ENCODE data around the gene AFTPH.

Gene AFTPH

GRCh38 chr2:64514008-64514407, 10.1 kb upstream of the AFTPH start:
- Histone ChIP-seq H4K20me1 (ENCODE audit: insufficient read depth, low read length) (no peaks in the 10 kb centered on the region), H2AFZ (ENCODE audit: low read length) (no peak overlapping the region), H3K27me3 (replicated peaks; ENCODE audit: insufficient read depth, low read length) (no peaks in the 10 kb centered on the region), H3K4me3 (ENCODE audit: low read length) (no peak overlapping the region), H3K36me3 (replicated peaks; ENCODE audit: insufficient read depth, low read length) (no peaks in the 10 kb centered on the region), H3K9me2 (replicated peaks; ENCODE audit: insufficient read depth, low read length) (no peaks in the 10 kb centered on the region), H3K9ac (ENCODE audit: low read length) (no peak overlapping the region), H3K79me2 (ENCODE audit: low read length) (no peaks in the 10 kb centered on the region), H3F3A (ENCODE audit: insufficient read depth, low read length) (no peaks in the 10 kb centered on the region), H3K4me1 (ENCODE audit: low read length) (no peaks in the 10 kb centered on the region), H3K9me3 (replicated peaks; ENCODE audit: insufficient read depth, low read length) (no peaks in the 10 kb centered on the region), H3K27ac (ENCODE audit: low read length) (no peak overlapping the region), H3K4me2 (ENCODE audit: low read depth, low read length) (no peak overlapping the region)
- TF ChIP-seq CTCF (IDR thresholded peaks at IDR 0.05; ENCODE audit: low read length) (no peak), EZH2 (optimal IDR thresholded peaks at IDR 0.05; ENCODE audit: low read depth, low read length) (no peak), EZH2phosphoT487 (IDR thresholded peaks at IDR 0.05; ENCODE audit: low read length) (no peak)
- DNase-seq, result no peak

GRCh38 chr2:64515086-64515485, 9.0 kb upstream of the AFTPH start:
- Histone ChIP-seq H3K9ac (ENCODE audit: low read length) (no peak overlapping the region), H3K9me2 (replicated peaks; ENCODE audit: insufficient read depth, low read length) (no peaks in the 10 kb centered on the region), H3F3A (ENCODE audit: insufficient read depth, low read length) (no peaks in the 10 kb centered on the region), H3K4me2 (ENCODE audit: low read depth, low read length) (no peak overlapping the region), H3K36me3 (replicated peaks; ENCODE audit: insufficient read depth, low read length) (no peaks in the 10 kb centered on the region), H3K27me3 (replicated peaks; ENCODE audit: insufficient read depth, low read length) (no peaks in the 10 kb centered on the region), H3K9me3 (replicated peaks; ENCODE audit: insufficient read depth, low read length) (no peaks in the 10 kb centered on the region), H3K4me3 (ENCODE audit: low read length) (no peak overlapping the region), H3K79me2 (ENCODE audit: low read length) (no peaks in the 10 kb centered on the region), H3K27ac (ENCODE audit: low read length) (no peak overlapping the region), H2AFZ (ENCODE audit: low read length) (no peak overlapping the region), H4K20me1 (ENCODE audit: insufficient read depth, low read length) (no peaks in the 10 kb centered on the region), H3K4me1 (ENCODE audit: low read length) (no peaks in the 10 kb centered on the region)
- DNase-seq, result no peak
- TF ChIP-seq EZH2 (optimal IDR thresholded peaks at IDR 0.05; ENCODE audit: low read depth, low read length) (no peak), CTCF (IDR thresholded peaks at IDR 0.05; ENCODE audit: low read length) (no peak), EZH2phosphoT487 (IDR thresholded peaks at IDR 0.05; ENCODE audit: low read length) (no peak)

GRCh38 chr2:64516651-64517510, 7.2 kb upstream of the AFTPH start:
- H3K79me2 ChIP-seq (ENCODE audit: low read length), result no peaks in the 10 kb centered on the region
- H3K9me2 ChIP-seq (replicated peaks; ENCODE audit: insufficient read depth, low read length), result no peaks in the 10 kb centered on the region
- no peaks in the 10 kb centered on the region for H3K9me3 ChIP-seq (replicated peaks; ENCODE audit: insufficient read depth, low read length)
- no peak overlapping the region for H2AFZ ChIP-seq (ENCODE audit: low read length)
- H3K9ac ChIP-seq (ENCODE audit: low read length), result no peak overlapping the region
- DNase-seq, result no peak
- H3K36me3 ChIP-seq (replicated peaks; ENCODE audit: insufficient read depth, low read length), result no peaks in the 10 kb centered on the region
- H4K20me1 ChIP-seq (ENCODE audit: insufficient read depth, low read length), result no peaks in the 10 kb centered on the region
- H3K27me3 ChIP-seq (replicated peaks; ENCODE audit: insufficient read depth, low read length), result no peaks in the 10 kb centered on the region
- H3K4me3 ChIP-seq (ENCODE audit: low read length), result no peak overlapping the region
- TF ChIP-seq EZH2phosphoT487 (IDR thresholded peaks at IDR 0.05; ENCODE audit: low read length) (no peak), EZH2 (optimal IDR thresholded peaks at IDR 0.05; ENCODE audit: low read depth, low read length) (no peak), CTCF (IDR thresholded peaks at IDR 0.05; ENCODE audit: low read length) (no peak)
- no peaks in the 10 kb centered on the region for H3F3A ChIP-seq (ENCODE audit: insufficient read depth, low read length)
- H3K4me2 ChIP-seq (ENCODE audit: low read depth, low read length), result no peak overlapping the region
- H3K4me1 ChIP-seq (ENCODE audit: low read length), result no peaks in the 10 kb centered on the region
- H3K27ac ChIP-seq (ENCODE audit: low read length), result no peak overlapping the region
